NCI-H69 (cell line): ENCODE results near the gene RPL3.
A peak's percentile ranks its signal among the peaks of the same experiment; 100 is the strongest.
"Not testable (repeated sequence)": the region's sequence is repeated elsewhere in the genome, so short reads cannot be mapped to it uniquely, and the experiment has no call there.

Source experiments
- DNase-seq: peaks from one replicate; lab custom pipeline; 2025; lab: John Stamatoyannopoulos, UW

Gene RPL3

DNA sequence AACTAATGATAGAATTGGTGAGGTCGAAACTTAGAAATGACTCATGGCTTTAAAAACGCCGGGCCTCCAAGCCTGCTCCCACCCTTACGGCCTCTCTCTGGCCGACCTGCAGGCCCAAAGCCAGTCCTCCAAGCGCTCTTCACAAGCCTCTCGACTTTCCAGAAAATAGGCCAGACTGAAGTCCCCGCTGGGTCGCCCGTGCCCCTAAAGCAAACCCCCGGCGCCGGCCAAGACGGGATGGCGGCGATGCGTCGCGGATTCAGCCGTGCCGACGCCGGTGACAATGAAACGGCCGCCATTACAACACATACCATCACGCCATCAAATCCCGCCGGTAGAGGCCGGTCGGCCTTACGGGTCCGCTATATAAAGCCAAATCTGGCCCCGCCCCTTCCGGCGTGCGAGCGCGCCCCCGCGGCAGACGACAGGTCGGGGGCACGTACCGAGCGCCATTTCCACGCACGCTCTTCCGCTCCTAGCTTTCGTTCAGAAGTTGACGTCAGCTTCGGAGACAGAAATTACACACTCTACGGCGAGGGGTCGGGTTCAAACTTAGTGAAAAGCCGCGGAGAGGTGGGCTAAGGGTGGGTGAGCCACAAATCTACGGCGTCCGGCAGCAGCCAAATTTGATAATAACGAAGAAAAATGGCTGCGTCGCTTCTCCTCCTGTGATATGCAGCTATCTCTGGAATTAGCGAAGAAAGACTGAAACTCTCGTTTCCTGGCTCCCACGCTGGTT lies at the start of gene RPL3:
Gene RPL3, minus strand, starts transcription at position 340 of the 739 bp plus-strand sequence. Its CDS starts 26 bp downstream, at position 314.
- DNase-seq: peak; percentile 99

GRCh38 chr22:39369186-39369585 lies 49.8 kb upstream of the RPL3 start:
- no peak for DNase-seq

- no peak for DNase-seq
Observed at GRCh38 chr22:39368461-39368911, 49.1 kb upstream of the RPL3 start.

- DNase-seq: no peak
Observed at GRCh38 chr22:39367035-39367434, 47.6 kb upstream of the RPL3 start.

DNA sequence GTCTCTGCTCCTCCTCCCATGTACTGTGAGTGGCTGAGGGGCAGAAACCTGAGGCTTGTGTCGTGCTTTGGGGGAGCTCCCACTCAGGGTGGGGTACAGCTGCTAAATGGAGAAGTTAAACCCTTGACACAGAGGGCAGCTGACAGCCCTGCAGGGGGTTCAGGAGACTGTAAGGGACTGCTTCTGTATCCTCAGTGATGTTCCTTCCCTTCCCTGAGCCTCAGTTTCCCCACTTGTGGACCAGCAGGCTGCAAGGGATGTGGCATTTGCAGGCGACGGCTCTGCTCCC lies 46.0 kb upstream of the RPL3 start:
- DNase-seq: no peak

- no peak for DNase-seq
Observed at GRCh38 chr22:39364714-39365491, 45.5 kb upstream of the RPL3 start.

DNA sequence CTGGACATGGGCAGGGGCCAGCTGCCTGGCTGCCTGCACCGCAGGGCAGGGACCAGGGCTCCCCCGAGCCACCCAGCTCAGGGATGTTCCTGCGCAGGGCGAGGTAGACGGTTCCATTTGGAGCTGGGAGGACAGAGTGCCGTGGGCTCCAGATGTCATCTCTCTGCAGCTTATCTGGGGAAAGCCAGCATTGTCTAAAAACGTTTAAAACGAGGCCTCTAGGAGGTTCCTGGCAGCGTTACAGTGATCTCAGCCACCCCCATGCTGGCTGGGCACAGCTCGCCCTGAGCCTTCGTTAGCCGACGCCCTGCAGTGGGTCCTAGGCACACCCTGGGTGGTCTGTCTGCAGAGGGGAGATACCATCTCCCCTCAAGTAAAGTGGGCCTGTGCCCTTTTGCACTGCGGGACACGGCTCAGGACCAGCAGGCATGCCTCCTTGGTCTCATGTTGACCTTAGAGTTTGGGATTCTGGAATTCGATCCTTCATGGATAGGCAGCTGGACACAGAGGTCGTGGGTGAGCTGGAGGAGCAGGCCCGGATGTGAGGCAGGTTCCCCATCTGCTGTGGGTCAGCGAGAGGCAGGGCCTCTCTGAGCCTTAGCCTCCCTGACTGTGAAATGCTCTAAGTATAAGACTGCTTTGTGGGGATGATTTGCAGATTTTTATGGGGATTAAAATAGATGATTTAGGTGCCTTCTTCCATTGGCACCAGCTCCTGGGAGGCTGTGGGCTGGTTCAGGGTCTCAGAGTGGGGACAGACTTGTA lies 44.5 kb upstream of the RPL3 start:
- no peak for DNase-seq

DNA sequence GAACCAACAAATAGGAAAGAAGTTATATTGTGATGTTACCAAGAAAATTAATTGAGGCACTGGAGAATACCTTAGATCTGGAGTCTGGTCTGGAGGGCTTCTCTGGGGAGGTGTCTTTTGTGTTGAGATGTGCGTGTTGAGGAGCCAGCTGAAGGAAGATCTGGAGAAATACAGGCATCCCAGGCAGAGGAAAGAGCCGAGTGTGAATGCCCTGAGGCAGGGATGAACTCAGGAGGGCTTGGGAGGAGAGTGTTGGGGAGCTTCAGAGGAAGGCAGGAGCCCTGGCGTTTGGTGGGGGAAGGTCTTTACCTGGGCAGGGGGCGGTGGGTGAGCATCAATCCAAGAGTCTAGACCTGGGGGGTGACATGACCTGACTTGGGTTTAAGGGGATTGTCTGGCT lies 43.5 kb upstream of the RPL3 start:
- DNase-seq: no peak

GRCh38 chr22:39362271-39362670 lies 42.8 kb upstream of the RPL3 start:
- no peak for DNase-seq

DNA sequence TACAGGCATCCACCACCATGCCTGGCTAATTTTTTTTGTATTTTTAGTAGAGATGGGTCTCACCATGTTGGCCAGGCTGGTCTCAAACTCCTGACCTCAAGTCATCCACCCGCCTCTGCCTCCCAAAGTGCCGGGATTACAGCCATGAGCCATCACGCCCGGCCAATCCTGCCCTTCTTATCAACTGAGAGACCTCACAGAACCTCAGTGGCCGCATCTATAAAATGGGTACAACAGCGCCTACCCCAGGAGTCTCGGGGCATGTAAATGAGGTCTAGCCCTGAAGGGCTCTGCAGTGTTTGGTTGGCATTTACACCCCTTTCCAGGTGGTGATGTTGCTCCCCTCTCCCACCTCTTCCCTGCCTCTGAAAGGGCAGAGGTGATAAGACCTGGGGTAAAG lies 42.1 kb upstream of the RPL3 start:
- no peak for DNase-seq

DNA sequence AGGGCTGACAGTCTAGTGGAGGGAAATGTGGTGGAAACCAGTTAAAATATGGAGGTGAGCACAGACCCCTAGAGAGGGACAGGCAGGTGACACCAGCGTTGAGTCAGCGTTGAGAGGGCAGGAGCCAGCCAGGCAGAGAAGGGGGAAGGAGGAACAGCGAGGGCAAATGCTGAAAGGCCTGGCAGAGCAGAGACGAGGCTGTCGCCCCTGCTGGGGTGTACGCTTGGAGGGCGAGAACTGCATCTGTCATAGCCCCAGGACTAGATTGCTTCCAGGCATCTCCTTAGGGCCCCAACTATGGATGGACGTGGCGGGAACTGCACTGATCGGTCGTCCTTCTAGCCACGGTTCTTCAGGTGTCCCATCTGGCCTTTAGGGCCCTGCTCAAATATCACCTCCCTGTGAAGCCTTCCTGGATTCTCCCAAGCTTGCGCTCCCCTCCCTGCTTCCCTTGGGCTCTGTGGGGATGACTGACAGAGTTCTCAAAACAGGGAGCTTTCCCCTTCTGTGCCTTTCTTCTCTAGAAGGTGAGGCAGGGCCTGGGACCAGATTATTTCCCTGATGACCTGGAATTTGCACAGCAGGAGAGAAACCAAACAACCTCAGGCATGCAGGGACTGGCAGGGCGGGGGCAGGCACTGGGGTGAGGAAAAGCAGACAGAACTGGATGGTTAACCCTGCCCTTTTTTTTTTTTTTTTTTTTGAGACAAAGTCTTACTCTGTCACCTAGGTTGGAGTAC lies 41.4 kb upstream of the RPL3 start:
- peak; percentile 70 for DNase-seq

DNA sequence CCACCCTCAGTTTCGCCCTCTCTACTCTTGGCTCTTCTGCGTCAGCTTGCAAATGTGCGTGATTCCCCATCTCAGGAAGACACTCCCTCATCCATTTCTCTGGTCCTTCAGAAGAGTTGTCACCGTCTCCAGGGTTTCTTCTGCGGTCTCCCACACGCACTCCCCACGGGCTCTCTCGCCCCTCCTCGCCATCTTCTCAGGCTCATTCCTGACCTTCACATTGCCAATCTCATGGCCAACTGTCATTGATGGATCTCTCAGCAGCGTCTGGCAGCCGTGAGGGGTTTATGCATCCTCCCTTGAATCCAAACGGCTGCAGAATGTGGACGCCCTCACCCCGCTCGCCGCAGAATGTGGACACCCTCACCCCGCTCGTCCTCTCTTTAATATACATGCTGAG lies 40.8 kb upstream of the RPL3 start:
- no peak for DNase-seq

DNA sequence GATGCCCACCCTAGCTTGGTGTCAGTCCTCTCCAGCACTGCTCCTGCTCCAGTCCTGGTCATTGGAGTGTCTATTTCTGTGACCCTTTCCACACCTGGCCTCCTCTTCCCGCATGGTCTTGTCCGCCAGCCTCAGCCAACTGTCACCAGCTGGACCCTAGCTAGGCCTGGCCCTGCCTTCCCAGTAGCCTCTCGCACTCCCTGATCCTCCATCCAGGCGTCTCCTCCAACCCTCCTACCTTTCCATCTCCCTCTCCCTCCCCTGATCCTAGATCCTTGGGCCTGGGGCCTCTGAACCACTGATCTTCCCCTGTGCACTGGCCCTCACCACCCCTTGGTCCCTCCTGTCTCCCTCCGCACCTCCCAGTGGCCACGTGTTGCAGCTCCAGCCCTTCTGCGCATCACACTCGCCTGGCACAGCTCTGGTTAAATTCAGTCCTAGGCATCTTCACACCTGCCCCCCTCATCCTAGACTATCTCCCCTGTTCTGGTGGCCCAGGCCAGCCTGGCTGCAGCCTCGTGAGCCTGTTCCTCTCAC lies 40.3 kb upstream of the RPL3 start:
- DNase-seq: no peak

GRCh38 chr22:39358197-39358596 lies 38.8 kb upstream of the RPL3 start:
- not testable (repeated sequence) for DNase-seq

- not testable (repeated sequence) for DNase-seq
Observed at GRCh38 chr22:39357110-39358108, 38.0 kb upstream of the RPL3 start.

GRCh38 chr22:39356464-39356863 lies 37.0 kb upstream of the RPL3 start:
- peak; percentile 93 for DNase-seq

GRCh38 chr22:39355805-39356204 lies 36.4 kb upstream of the RPL3 start:
- not testable (repeated sequence) for DNase-seq

DNA sequence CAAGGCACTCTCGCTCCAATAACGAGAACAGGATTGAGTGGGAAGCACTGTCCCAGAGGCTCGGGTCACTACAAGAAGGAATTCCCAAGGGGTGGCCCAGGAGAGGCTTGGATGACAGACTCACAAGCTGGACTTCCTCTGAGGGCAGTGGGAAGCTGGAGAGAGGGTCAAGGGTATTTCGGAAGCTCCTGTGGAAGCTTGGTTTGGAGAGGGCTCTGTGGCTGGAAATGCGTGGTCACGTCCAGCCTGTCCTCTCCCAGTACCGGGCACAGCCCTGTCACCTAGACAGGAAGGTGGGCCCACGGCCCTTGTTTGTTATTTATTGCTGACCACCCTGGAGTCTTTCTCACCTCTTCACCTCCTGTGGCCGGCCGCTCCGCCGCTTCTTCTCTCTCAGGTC lies 35.7 kb upstream of the RPL3 start:
- no peak for DNase-seq

- no peak for DNase-seq
Observed at GRCh38 chr22:39353346-39353745, 33.9 kb upstream of the RPL3 start.

GRCh38 chr22:39352306-39352891 lies 33.0 kb upstream of the RPL3 start:
- DNase-seq: no peak
